Raji (cell line): ENCODE results near the gene FRMPD2.
A peak's percentile ranks its signal among the peaks of the same experiment; 100 is the strongest.

ENCODE experiments used
- POLR2A ChIP-seq: IDR thresholded peaks from 2 replicates; pipeline ENCODE4 v1.6.1; 2011; ENCODE audit warnings: low read depth, low read length, control low read depth; ENCODE audit not compliant: insufficient read depth

The FRMPD2 gene

GRCh38 chr10:48274636-48275035 lies at the start of gene FRMPD2:
TSS of gene FRMPD2 (minus strand) at chr10:48274696. CDS start at chr10:48274567, 129 bp downstream.
- no peak for TF ChIP-seq POLR2A

GRCh38 chr10:48322017-48322416 lies 47.5 kb upstream of the FRMPD2 start:
- TF ChIP-seq POLR2A, result no peak

- TF ChIP-seq POLR2A, result no peak
These were observed 43.0 kb upstream of the FRMPD2 start for GRCh38 chr10:48317321-48317990.

GRCh38 chr10:48316236-48316635 lies 41.7 kb upstream of the FRMPD2 start:
- TF ChIP-seq POLR2A, result no peak

- TF ChIP-seq POLR2A, result no peak
These were observed 39.6 kb upstream of the FRMPD2 start for GRCh38 chr10:48314107-48314506.

- no peak for TF ChIP-seq POLR2A
These were observed 35.3 kb upstream of the FRMPD2 start for GRCh38 chr10:48309711-48310226.

- no peak for TF ChIP-seq POLR2A
These were observed 33.2 kb upstream of the FRMPD2 start for GRCh38 chr10:48307711-48308018.

- TF ChIP-seq POLR2A, result no peak
These were observed 32.6 kb upstream of the FRMPD2 start for GRCh38 chr10:48306870-48307710.

- peak; percentile 86 for TF ChIP-seq POLR2A
These were observed 31.9 kb upstream of the FRMPD2 start, which contains the start of gene MAPK8 for GRCh38 chr10:48306265-48306869. TSS of gene MAPK8 (plus strand) at chr10:48306677. CDS start at chr10:48401661, 94,984 bp downstream.

GRCh38 chr10:48305905-48306264 lies 31.4 kb upstream of the FRMPD2 start:
- TF ChIP-seq POLR2A, result no peak

GRCh38 chr10:48302515-48303476 lies 28.3 kb upstream of the FRMPD2 start:
- TF ChIP-seq POLR2A, result no peak

- TF ChIP-seq POLR2A, result no peak
These were observed 26.1 kb upstream of the FRMPD2 start for GRCh38 chr10:48300556-48300955.

GRCh38 chr10:48299692-48300091 lies 25.2 kb upstream of the FRMPD2 start:
- no peak for TF ChIP-seq POLR2A

- no peak for TF ChIP-seq POLR2A
These were observed 24.6 kb upstream of the FRMPD2 start for GRCh38 chr10:48299066-48299465.
